HL-60 (cell line): ENCODE data around the gene RAI2.

Experiments
- DNase-seq, 2 experiments: peaks; one replicate each; pipeline ENCODE4 v3.0.0-alpha.2; 2010 to 2020; ENCODE audit warnings: low read depth in 1 of 2, low spot score in 1 of 2
- H3K27ac ChIP-seq: fragments of 250-450 bp; sonication (Bioruptor Pico); replicated peaks from 2 replicates; pipeline ENCODE4 v1.5.1; 2020; ENCODE audit warnings: mild to moderate bottlenecking, moderate library complexity
- H3K27me3 ChIP-seq: fragments of 250-450 bp; sonication (Bioruptor Pico); 2 replicates; pipeline ENCODE4 v1.5.1; 2021; ENCODE audit warnings: mild to moderate bottlenecking, moderate library complexity; ENCODE audit not compliant: insufficient read depth, poor library complexity, severe bottlenecking
- H3K4me3 ChIP-seq: replicated peaks from 2 replicates; pipeline ENCODE4 v1.5.1; 2011; ENCODE audit warnings: mild to moderate bottlenecking, control low read depth, low read length; ENCODE audit not compliant: insufficient read depth
- CTCF ChIP-seq: IDR thresholded peaks from one replicate; pipeline ENCODE4 v1.5.1; 2011; ENCODE audit warnings: low read length, control low read depth, inconsistent platforms; ENCODE audit not compliant: insufficient read depth
- GABPA ChIP-seq: IDR thresholded peaks from 2 replicates; pipeline ENCODE4 v1.6.1; 2012; ENCODE audit warnings: low read depth
- POLR2AphosphoS5 ChIP-seq: IDR thresholded peaks from 2 replicates; pipeline ENCODE4 v1.6.1; 2012; ENCODE audit warnings: low read depth
- SPI1 ChIP-seq: IDR thresholded peaks from 2 replicates; pipeline ENCODE4 v1.6.1; 2012; ENCODE audit warnings: low read depth, mild to moderate bottlenecking, borderline replicate concordance
- TF ChIP-seq, protein P1 (sequence below): IDR thresholded peaks from 2 replicates; pipeline ENCODE4 v1.6.1; 2012; ENCODE audit warnings: low read depth; ENCODE audit not compliant: insufficient replicate concordance

RAI2 gene

DNA sequence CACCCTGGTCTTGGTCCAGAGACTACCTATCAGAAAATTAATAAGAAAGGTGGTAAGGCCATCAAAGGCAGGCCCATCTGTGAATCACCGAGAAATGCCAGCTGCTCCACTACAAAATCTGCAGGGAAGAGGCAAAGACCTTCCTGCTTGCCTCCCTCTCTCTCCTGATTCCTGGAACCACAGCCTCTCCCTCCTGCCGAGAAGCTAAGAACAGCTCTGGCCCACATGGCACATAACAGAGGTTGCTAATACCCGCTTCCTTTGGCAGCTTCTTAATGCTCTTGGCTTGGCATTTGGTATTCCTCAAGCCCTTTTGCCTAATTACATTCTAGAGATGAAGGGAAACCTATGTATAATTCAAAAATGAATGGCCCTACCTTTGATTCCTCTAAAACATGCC, 32.9 kb downstream of the RAI2 start:
- TF ChIP-seq SPI1 (no peak), CTCF (no peak), POLR2AphosphoS5 (no peak), GABPA (no peak)
- TF ChIP-seq, protein P1, sequence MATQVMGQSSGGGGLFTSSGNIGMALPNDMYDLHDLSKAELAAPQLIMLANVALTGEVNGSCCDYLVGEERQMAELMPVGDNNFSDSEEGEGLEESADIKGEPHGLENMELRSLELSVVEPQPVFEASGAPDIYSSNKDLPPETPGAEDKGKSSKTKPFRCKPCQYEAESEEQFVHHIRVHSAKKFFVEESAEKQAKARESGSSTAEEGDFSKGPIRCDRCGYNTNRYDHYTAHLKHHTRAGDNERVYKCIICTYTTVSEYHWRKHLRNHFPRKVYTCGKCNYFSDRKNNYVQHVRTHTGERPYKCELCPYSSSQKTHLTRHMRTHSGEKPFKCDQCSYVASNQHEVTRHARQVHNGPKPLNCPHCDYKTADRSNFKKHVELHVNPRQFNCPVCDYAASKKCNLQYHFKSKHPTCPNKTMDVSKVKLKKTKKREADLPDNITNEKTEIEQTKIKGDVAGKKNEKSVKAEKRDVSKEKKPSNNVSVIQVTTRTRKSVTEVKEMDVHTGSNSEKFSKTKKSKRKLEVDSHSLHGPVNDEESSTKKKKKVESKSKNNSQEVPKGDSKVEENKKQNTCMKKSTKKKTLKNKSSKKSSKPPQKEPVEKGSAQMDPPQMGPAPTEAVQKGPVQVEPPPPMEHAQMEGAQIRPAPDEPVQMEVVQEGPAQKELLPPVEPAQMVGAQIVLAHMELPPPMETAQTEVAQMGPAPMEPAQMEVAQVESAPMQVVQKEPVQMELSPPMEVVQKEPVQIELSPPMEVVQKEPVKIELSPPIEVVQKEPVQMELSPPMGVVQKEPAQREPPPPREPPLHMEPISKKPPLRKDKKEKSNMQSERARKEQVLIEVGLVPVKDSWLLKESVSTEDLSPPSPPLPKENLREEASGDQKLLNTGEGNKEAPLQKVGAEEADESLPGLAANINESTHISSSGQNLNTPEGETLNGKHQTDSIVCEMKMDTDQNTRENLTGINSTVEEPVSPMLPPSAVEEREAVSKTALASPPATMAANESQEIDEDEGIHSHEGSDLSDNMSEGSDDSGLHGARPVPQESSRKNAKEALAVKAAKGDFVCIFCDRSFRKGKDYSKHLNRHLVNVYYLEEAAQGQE, result no peak
- DNase-seq, result no peak
- no peak overlapping the region for H3K4me3 ChIP-seq
- H3K27me3 ChIP-seq, result no peaks in the 10 kb centered on the region
- H3K27ac ChIP-seq, result no peak overlapping the region

DNA sequence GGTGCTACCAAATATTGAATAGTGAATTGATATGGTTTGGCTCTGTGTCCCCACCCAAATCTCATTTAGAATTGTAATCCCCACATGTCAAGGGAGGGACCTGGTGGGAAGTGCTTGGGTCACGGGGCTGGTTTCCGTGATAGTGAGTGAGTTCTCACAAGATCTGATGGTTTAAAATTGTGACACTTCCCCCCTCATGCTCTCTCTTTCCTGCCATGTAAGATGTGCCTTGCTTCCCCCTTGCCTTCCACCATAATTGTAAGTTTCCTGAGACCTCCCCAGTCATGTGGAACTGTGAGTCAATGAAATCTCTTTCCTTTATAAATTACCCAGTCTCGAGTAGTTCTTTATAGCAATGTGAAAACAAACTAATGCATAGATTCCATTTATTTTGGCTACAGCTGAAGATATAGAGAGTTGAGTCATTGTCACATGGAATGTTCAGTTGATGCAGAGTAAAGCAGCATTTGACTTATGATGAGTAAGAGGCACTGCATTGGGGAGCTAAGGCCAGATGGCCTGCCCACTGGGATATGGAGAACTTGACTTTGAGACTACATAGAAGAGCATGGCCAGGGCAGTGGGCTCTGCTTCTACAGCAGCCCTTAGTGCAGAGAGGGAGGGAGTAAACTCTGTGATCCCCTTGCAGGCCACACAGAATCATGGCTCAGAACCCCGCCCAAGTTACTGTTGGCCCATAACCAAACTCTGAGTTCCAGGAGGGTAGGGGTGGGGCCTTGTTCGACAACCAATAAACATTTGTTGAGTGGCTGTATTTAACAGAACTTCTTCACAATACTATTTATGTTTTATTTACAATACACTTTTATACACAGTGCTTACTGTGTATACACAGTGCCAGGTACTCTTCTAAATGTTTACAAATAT, 34.2 kb downstream of the RAI2 start:
- H3K4me3 ChIP-seq, result no peak overlapping the region
- H3K27ac ChIP-seq, result no peak overlapping the region
- no peak for TF ChIP-seq POLR2AphosphoS5
- TF ChIP-seq, protein P1, result no peak
- TF ChIP-seq GABPA, result no peak
- no peak for TF ChIP-seq CTCF
- TF ChIP-seq SPI1, result no peak
- no peaks in the 10 kb centered on the region for H3K27me3 ChIP-seq
- DNase-seq, result no peak

- TF ChIP-seq GABPA (no peak), CTCF (no peak), POLR2AphosphoS5 (no peak), SPI1 (no peak)
- TF ChIP-seq, protein P1, result no peak
- Histone ChIP-seq H3K27me3 (no peaks in the 10 kb centered on the region), H3K27ac (no peak overlapping the region), H3K4me3 (no peak overlapping the region)
- no peak for DNase-seq
Observed at GRCh38 chrX:17824980-17825379, 36.1 kb downstream of the RAI2 start.
